Activated CD4-positive, CD25-positive, alpha-beta regulatory T cell treated with anti-CD3 and anti-CD28 coated beads, Interleukin-2, amount 50 U/mL, for 24 hours (primary cell): ENCODE measurements around the gene BBS12.

Experiments
- ATAC-seq, 2 donors: fragments of 150-1000 bp; cut with Tn5 transposase; one replicate each; pipeline ENCODE4 v1.10.0; 2021; ENCODE audit warnings: mild to moderate bottlenecking in 1 of 2, moderate library complexity in 1 of 2

Gene BBS12

DNA sequence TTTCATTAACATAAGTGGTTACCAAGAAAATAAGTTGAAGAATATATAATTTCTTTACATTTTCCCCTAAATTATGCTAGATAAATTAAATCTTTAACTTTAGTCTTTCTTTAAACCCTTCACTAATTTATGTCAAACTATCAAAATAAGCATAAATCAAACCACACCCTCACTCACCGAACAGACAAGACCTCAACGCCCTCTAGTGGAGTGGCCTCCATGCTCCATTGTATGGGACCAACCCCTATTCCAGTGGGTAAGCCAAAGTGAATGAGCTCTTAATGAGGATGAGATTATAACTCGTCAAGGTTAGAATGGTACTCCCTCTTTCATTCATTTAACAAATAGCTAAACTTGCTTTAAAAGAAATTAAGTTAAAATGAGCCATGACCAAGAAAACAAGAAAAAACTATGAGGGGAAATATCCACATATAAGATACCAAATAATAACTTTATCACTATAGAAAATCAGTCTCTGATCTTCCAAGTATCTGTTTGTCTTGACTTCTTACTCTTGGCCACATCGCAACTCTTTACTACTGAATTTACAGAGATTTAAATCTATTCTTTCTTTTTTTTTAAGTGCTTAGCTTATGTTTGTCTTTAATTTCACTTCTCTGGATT is 15.6 kb upstream of the BBS12 start:
- ATAC-seq = peak; percentile 79 to 86

DNA sequence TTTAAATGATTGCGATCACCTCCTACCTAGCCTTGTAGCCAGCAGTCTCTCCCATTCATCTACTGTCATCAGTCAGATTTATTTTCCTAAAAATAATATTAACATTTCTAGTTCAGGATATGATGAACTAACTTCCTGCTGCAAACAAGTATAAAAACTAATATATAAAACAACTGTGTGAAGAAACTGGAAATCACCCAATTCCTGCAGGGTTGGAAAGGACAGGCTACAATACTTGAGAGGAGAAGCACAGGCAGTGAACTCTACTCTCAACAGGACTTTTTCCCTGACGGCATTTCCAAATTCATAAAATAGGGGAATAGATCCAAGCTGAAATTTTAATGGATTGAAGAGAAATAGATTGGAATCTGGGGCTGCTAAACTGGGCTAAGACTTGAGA is 14.2 kb upstream of the BBS12 start:
- ATAC-seq = no peak

- no peak for ATAC-seq
Observed at GRCh38 chr4:122722256-122722655, 10.2 kb upstream of the BBS12 start.

DNA sequence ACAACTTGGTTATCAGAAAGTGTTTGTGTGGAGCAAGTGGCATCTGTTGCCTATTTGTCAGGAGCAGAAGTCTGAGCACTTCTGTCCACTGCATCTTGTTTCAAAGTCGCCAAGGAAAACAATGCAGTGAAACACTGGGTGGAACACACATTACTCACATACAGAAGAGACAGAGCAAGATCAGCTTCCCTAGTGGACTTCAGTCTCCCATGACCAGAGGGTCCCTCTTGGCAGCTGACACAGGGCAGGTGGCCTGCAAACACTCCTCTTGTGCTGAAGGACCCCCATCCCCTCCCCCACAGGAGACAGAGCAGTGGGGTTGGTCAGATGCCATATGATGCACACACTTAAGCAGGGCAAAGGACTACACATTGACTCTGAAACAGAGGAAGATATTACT is 3.6 kb upstream of the BBS12 start:
- no peak for ATAC-seq

- ATAC-seq = no peak
Observed at GRCh38 chr4:122731676-122732075, 828 bp upstream of the BBS12 start.

DNA sequence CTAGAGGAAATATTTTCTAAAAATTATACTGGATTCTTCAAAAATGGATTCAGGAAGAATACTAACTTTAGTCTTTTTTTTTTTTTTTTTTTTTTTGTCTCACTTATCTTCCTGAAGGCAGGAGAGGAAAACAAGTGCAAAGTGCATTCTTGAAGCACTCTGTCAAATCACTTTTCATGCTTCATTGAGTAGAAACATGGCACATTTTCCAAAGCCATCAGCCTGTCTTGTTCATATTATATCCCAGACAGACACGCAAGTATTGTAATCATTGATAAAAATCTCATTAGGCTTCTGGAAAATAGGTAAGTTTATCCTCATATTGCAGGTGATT is 1.2 kb downstream of the BBS12 start:
- ATAC-seq = no peak

GRCh38 chr4:122739174-122739573 is 6.7 kb downstream of the BBS12 start:
- ATAC-seq = no peak

- ATAC-seq = no peak
Observed at GRCh38 chr4:122742933-122743829, 10.7 kb downstream of the BBS12 start.

DNA sequence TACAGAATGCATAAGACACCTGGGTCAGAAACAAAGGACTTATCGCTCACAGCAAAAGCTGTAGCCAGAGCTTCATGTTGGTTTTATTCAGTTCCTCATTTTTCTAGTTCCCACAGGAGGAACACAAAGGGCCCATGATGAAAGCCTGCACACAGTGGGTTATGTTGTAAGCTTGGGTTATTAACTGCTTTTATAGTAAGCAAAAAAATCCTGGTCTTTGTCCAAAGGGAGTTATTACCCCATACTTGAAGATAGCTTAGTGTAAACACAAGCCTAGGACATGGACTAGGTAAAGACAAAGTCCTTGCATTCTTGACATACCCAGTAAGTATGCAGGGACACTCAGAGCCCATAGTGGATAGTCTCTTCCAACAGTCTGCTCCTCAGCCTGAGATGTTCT is 11.7 kb downstream of the BBS12 start:
- ATAC-seq = no peak

DNA sequence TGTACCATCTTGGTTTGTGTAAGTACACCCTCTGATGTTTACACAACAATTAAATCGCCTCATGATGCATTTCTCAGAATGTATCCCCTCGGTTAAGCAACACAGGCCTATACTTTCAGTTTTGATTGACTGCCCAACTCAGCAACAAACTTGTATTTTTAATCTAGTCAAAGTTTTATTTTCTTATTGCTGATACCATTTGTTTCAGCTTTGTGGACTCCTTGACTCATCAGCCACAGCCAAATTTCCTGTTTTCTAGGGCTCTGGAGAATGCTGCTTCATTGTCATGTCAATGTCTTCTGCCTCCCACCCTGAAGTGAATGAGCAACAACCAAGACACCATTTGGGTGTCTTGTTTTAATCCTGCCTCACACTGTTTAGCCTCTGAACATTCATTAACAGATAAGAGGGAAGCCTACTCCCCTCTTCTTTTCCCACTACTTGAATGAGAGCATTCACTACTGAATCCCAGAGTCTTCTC is 14.0 kb downstream of the BBS12 start:
- ATAC-seq = peak in 1 of 2 donors; percentile 41

DNA sequence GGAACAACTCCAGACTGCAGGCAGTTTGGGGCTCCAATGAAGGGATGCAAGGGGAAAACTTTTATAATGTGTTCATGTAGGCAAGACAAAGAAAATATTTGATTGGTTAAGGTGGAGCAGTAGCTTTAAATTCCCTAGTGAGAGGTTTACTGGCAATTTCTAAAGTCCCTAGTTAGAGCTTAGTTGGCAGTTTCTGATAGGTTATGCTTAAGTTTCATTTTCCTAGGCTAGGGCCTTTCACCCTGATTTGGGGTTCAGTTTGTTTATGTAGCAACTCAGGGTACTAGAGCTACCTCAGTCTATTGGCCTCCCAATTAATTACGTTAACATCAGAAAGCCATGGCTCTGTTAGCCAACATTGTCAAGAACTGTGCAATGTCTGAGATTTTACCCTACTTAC is 14.6 kb downstream of the BBS12 start:
- ATAC-seq = no peak

GRCh38 chr4:122747883-122748282 is 15.4 kb downstream of the BBS12 start:
- no peak for ATAC-seq

DNA sequence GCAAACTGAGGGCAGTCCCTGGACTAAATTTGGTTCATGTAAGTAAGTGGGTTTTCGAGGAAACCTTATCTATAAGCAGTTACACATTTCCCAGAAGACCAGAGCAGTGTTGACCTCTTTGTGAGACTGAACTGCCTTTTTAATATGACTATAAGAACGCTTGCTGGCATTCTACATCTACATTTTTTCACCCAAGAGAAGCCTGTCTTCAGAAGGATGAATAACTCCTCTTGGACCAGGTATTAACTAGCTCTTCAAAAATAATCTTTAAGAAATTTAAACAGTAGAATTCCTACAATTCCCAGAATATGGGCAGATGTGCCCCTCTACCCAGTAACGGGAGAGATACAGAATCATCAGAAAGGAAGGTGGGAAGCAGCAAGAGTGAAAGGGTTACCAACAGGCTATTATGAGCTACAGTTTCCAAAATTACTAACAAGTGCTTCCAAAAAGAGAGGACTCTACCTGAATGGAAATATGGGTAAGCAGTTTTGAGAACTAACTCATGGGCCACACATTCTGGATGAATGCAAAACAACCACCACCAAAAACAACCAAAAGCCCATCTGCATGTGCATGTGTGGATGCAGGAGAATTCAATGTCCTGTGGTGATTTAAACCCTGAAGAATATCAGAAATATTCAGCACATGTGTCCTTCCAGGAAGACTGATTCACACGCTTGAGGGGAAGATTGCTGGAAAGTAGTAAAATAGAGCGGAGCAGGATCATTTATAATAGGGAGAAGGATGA is 17.4 kb downstream of the BBS12 start:
- no peak for ATAC-seq

DNA sequence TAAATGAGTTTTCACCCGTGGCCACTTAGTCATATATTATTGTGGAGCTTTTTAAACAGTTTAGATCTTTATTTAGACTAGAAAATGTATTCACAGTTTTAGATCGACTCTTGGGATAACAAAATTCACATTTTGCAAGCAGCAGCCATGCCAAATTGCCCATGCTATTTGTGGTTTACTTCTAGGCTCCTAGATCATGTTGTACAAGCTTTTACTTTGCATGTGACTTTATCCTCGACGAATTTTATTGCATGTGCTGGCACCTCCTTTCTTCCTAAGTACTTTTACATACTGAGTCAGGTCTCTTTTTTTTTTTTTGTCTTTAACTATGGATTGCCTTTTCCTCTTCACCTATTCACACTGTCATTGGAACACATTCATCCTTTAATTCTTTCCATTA is 23.2 kb downstream of the BBS12 start:
- ATAC-seq = no peak

DNA sequence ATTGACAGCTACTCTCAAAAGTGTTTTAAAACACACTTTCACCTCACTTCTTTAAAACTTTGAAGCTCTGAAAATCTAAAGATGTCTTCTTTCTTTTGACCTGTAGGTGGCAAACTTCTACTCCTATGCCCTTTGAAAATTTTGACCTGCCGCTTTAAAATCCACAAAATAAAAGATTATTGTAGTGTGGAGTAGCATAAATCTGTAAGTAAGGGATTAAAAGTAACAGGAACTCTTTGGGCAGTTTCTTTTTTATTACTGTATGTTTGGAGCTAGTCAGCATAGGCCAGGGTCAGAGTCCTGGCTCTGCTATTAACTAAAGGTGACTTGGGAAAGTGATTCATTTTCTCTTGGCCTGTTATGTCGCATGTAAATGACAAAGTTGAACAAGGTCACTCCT is 25.5 kb downstream of the BBS12 start:
- no peak for ATAC-seq

- ATAC-seq = no peak
Observed at GRCh38 chr4:122759639-122760310, 27.3 kb downstream of the BBS12 start.

DNA sequence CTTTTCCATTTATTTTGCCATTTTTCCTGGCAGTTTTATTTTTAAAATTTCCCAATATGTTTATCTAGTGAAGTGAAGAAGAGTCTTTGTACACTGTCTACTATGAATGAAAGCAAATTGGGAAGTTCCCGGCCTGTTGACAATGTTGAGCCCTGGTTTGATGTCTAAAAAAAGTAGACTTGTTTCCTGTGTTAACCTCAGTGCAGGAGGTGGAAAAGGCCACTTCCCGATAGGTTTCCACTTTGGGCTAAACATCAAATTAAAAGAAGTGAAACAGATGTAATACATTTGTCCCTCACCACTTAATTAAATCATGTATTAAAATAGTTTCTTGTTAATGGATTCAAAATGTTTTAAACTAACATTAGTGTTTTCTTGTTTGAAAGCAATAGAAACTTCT is 30.0 kb downstream of the BBS12 start:
- no peak for ATAC-seq

DNA sequence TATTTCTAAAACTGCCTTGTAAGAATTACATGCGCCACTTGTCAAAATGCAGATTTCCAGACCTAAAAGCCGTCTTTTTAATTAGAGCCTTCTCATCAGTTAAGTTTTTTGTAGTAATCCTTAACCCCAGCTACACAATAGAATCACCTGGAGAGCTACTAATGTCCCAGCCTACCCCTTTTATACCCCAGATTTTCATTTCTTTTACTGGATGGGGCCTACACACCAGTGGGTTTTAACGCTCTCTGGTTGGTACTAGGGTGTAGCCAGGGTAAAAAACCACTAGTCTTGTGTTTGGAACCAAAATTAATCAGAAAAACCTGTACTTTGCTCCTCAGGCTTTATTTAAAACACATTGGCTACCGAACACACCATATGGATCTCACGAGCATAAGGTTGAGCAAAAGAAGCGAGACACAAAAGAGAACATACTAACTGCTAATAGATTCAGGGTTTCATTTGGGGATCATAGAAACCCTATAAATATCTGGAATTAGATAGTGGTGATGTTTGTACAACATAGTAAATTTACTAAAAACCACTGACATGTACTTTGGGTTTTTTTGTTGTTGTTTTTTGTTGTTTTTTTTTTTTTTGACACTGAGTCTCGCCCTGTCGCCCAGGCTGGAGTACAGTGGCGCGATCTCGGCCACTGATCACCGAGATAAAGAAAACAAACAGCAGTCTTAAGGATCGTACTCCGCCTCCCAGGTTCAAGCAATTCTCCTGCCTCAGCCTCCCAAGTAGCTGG is 30.6 kb downstream of the BBS12 start:
- ATAC-seq = no peak

DNA sequence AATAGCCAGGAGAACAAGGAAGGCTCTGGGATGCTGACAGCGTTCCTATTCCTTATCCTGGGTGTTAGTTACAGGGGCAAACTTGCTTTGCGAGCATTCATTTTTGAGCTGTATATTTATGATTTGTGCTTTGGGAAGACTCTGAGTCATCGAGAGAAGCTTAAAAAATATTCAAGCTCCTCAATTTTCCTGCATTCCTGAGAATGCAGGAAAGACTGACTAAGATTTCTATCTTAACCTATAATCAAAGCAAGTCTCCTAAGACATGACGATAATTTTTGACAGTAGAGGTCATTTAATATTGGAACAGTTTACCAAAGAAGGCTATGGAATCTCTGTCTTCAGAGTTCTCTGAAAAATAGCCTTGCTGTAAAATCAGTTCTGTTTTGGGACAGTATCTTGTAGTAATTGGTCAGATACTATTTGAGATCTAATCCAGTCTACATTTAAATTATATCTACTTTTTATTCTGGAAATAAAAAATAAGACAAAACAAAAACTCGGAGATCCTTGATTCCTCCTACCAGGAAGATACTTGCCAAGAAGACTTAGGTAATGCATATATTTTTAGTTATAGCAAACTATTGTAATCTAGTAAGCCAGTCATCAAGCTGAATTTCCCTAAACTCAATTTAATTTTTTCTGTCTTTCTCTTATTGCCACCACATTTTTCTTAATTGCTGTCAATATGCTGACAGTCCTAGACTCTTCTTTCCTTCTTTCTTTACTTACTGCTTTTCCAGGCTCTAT is 31.7 kb downstream of the BBS12 start:
- ATAC-seq = no peak

DNA sequence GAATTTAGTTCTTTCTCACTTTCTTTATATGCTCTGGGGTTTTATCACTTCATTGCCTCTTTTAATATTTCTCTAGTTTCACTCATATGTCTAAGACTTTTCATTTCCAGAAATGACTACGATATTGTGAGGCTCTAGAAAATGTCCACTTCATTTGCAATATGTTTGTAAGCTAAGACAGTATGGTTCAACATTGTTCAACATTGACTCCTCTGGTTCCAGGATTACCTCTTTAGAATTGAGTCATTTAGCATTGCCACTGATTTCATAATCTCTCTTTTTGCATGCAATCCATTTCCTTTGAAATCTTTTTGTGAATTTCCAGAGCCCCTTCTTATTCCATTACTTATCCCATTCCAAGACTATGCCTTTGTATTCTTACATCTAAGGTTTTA is 32.3 kb downstream of the BBS12 start:
- no peak for ATAC-seq

- no peak for ATAC-seq
Observed at GRCh38 chr4:122765692-122766352, 33.3 kb downstream of the BBS12 start.
